ELR (cell line): ENCODE measurements around the gene GAN.

Source experiments
- DNase-seq: peaks from one replicate; pipeline ENCODE4 v3.0.0-alpha.2; 2015; ENCODE audit warnings: low read depth

GAN gene

DNA sequence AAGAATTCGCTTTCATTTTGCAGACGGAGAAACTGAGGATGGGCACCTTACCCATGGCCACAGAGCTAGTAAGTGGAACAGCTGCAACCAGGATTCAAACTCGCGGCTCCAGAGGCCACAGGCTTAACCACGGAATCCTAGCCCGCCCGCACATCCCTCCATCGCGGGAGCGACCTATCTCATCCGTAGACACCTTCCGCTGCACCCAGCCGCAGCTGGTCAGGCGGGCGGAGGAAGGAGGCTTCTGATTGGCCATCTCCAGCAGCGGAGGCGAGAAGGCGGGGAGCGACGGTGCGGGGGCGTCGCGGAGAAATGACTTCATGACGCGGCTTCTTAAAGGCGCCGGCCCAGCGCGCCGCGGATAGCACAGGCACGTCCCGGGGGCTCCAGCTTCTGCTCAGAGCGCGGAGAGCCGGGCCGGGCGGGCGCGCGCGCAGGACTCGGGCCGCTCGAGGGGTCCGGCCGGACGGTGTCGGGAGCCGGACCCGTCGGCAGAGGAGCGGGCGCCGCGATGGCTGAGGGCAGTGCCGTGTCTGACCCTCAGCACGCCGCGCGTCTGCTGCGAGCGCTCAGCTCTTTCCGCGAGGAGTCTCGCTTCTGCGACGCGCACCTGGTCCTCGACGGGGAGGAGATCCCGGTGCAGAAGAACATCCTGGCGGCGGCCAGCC, at the start of gene GAN:
Gene GAN, plus strand, starts transcription at position 360 of the 668 bp plus-strand sequence. Its CDS starts 152 bp downstream, at position 512.
- peak; percentile 98 for DNase-seq

GRCh38 chr16:81265052-81265451, 49.7 kb upstream of the GAN start:
- no peak for DNase-seq

GRCh38 chr16:81265658-81266451, 48.9 kb upstream of the GAN start:
- no peak for DNase-seq

DNA sequence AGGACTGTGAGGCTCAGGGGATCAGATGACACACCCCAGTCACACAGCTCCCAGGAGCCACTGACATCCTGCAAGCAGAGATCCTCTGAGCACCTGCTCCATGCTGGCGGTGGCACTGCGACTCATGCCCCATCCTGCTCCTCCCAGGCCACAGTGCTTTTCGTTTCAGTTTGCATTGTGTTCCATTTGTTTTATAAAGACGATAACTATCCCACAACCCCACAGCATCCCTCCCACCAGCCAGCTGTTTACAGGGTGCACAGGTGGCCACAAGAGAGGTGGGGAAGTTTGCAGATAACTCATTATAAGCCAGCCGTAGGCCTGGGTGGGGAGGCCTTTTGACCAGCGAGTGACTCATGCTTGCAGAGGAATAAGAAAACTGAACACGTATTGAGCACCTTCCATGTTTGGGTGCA, 48.1 kb upstream of the GAN start:
- peak; percentile 15 for DNase-seq

- DNase-seq, result no peak
These were observed 46.3 kb upstream of the GAN start for GRCh38 chr16:81268509-81268908.

DNA sequence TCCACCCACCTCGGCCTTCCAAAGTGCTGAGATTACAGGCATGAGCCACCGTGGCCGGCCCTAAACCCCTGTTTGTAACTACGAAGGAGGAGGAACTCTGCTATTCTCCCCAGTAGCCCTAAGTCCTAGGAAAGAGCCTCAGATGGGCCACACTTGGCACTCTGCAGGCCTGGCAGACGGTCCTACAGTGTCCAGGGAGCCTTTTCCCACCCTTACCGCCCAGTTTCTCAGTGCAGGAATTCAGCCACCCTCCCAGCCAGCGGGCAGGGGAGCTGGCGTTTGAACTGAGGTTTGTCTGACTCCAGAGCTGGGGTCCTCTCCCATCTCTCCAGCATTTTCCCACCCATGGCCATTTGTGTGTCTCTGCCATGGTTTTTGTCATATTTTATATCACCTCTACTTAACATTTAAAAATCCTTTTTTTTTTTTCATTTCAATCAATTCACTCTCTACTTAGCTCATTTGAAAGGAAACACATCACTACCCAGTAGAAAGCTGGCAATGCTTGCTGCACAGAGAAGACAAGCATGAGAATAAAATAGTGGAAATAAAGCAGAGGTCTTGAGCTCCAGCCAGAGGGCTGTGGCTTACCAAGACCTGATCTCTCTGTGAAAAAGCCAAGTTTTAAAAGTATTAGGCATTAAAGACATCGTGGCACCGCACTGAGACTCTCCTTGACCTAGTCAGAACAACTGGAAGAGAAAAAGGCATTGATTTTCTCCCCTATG, 41.4 kb upstream of the GAN start:
- no peak for DNase-seq

DNA sequence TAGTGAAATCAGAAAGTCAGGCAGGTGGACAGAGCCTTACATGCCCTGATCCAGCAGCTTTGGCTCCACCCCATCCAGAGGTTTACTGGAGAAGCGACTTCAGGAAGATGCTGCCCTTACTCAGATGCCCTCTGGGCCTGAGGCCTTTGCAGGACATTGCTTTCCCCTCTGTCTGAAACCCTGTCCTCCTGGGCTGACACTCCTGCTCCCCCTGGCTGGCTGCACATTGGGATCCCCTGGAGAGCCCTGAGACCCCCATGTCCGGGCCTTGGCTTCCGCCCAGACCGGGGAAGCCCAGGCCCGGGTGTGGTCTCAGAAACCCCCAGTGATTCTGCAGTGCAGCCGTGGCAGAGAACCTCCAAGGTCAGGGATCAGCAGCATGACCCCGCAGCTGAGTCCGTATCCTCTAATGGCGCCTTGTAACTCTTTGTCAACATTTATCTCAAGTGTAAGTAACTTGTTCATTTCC, 39.7 kb upstream of the GAN start:
- no peak for DNase-seq

- DNase-seq, result no peak
These were observed 39.0 kb upstream of the GAN start for GRCh38 chr16:81275795-81276194.

GRCh38 chr16:81276323-81276722, 38.4 kb upstream of the GAN start:
- DNase-seq, result no peak

DNA sequence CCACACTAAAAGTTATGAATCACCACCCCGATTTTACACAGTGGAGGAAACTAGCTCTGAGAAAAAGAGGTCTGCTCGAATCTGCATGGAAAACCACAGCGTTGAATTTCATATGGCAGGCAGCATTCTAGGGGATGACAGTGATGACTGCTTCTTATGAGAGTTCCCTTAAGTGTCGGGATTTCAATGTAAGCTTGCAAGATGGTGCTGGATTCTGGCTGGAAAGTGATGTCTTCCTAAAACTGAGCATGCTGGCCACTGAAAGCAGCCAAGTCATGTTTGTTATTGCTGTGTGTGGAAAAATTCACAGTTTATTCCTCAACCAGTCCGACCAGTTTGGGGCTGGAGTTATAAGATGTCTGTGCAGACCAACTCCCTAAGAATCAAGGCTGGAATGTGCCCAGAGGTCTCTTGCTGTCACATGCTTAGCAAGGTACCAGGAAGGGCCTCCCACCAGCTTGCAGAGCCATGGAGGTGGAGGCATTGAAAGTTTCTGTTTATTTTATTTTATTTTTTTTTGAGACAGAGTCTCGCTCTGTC, 37.2 kb upstream of the GAN start:
- no peak for DNase-seq

GRCh38 chr16:81278526-81278925, 36.2 kb upstream of the GAN start:
- no peak for DNase-seq

DNA sequence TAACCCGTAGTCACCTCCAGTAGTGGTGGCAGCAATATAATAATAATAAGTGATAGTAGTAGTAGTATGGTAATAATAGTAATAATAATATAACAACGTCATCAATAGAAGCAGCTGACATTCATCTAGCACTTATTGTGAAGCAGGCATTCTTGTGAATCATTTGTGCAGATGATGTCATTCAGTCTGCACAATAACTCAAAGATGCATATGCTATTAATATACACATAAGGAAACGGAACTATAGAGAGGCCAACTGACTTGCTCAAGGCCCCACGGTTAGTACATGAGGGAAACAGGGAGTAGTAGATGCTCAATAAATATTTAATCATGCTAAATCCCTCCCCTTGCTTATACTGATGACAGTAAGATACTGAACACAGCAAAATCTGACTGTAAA, 35.4 kb upstream of the GAN start:
- DNase-seq, result peak; percentile 68

GRCh38 chr16:81280393-81280792, 34.4 kb upstream of the GAN start:
- peak; percentile 46 for DNase-seq

DNA sequence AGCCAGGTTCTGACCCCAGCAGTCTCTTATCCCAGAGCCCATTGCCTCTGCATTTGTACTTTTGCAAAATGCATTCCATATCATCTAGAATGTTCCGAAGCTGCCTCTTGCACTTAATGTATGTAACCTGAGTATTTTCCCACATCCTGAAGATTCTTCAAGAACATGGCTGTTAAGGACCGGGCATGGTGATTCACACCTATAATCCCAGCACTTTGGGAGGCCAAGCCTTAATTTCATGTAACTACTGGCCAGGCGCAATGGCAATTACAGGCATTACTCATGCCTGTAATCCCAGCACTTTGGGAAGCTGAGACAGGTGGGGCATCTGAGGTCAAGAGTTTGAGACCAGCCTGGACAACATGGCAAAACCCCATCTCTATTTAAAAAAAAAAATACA, 31.7 kb upstream of the GAN start:
- no peak for DNase-seq

DNA sequence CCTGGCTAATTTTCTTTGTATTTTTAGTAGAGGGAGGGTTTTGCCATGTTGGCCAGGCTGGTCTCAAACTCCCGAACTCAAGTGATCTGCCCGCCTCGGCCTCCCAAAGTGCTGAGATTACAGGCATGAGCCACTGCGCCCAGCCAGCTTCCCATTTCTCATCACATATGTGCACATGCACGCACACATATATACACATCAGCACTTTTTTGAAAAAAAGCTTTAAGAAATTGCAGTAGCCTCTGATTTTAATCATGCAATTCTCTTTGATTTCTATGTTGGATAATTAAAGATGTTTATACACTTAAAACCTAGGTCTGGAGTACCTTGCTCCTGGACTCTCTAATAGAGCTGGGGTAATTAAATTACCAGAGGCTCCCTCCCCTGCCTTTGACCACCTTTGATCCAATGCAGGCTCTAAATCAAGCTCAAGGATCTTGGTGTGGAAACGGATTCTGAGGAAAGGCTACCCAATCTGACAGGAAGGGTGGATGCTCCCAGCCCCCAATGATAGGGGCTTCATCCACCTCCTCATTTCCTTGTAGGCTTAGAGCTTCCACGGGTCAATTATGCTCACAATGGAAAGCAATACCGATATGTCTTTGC, 29.7 kb upstream of the GAN start:
- no peak for DNase-seq

DNA sequence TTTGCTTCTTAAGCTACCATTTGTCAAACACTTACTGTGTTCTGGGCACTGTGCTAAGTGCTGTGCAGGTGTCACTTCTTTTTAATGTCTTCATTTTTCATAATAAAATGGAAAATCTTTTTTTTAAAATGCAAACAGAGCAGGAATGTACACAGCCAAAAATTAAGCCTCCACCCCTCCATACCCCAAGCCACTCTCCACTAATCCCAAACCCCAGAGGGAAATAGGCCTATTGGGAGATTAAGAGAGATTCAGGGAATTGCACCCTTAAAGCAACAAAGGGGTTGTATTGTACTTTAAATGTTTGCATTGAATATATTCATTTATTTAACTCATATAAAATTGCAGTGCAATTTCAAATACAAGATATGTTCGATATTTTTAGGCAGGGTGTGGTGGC, 28.6 kb upstream of the GAN start:
- no peak for DNase-seq

DNA sequence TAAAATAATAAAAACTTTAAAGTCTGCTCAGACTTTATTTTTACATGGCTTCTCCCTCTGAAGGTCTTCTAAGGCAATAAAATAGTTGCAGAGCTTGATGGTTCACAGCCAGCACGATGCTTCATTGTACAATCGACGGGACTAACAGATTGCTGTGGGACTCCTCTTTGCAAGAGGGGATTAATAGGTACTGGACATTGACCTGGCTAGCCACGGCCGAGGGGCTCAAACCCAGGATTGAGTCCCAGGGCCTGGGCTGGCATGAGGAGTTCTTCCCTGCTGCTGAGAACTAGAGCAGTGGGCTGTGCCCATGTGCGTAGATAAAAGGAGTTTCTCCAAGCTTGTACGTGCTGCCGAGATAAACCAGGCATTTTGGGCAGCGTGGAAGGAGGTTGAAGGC, 23.6 kb upstream of the GAN start:
- DNase-seq, result no peak

DNA sequence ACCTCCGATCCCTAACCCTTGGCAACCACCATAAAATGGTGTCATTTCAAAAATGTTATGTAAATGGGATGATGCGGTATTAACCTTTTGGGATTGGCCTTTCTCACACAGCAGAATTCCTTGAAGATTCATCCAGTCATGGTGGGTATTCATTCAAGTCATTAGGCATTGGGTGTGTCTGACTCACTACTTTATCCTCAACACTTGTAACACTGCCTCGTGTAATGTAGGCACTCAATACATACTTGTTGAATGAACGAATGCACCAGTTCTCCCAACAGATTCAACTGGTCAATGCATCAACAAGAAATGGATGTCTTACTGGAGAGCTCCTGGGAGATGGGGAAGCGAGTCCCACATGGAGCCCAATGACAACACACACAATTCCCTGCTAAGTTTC, 21.8 kb upstream of the GAN start:
- no peak for DNase-seq

DNA sequence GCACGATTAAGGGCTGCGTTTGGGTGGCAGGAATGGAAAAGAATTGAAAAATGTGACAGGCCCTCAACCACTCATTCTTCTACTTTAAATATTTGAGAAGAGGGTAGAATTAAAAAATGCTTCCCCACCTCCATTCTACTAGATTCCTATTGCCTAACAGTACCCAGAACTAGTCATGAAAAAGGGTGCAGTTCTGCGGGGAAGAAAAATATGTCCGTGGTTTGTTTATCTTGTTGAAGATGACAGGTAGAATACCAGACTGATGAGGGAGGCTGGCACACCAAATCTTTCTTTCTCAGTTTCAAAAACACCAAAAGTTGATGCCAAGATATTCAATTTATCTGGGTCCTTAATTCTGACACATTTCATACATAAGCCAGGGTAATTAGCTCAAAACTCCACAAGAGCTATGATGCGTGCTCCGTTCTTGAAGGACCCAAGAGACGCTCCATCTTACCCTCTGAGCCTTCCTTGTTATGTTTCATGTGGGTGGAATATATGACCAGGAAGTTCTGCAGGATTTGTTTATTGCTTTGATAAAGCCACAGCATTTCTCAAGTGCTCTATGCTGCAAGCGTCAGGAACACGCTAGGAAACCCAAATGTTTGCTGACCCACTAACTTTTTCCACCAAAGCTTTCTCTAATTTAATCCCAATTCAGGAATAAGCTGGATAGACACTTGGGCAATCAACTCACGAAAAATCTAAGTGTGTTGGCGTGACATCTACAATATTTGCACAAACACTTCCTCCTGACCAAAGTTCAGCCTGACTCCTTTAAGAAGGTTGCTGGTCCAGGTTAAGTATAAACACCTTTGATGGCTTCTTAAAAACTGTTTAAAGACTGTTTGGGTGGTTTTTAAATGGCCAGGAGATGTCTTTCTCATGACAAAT, 20.6 kb upstream of the GAN start:
- no peak for DNase-seq

GRCh38 chr16:81296631-81297030, 18.1 kb upstream of the GAN start:
- DNase-seq, result no peak

DNA sequence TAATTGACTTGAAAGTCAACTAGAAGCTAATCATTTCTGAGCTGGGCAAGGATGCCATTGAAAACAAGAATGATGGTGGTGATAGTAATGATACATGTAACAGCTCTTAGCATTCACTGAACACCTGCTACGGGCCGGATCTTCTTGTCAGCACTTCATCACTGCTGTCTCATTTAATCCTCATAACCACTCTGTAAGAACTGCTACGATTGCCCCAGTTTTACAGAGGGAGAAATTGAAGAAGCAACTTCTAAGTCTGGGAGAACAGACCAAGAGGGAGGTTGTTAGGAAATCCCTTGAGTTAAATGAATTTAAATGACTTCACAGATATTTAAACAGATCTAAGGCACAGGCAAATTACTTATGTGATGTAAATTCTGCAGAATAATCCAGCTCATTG, 7.0 kb upstream of the GAN start:
- no peak for DNase-seq
